Osteocyte (in vitro differentiated cells): ENCODE data around the gene CFAP251. TPM values are rescaled to one million over a fixed set of nuclear protein-coding genes. Genes with fewer than 3 reads are reported as not detected.
"Not testable (repeated sequence)": the region's sequence is repeated elsewhere in the genome, so short reads cannot be mapped to it uniquely, and the experiment has no call there.

Experiments used
- DNase-seq: peaks from one replicate; pipeline ENCODE4 v3.0.0; 2021; ENCODE audit warnings: mixed read lengths; ENCODE audit not compliant: unreplicated experiment; ENCODE audit errors: extremely low spot score
- H3K27ac Mint-ChIP-seq: one replicate; pipeline ENCODE4 v1.8.0; 2021; ENCODE audit warnings: mild to moderate bottlenecking, mixed read lengths; ENCODE audit not compliant: unreplicated experiment
- H3K27me3 Mint-ChIP-seq: one replicate; pipeline ENCODE4 v1.8.0; 2021; ENCODE audit warnings: mixed read lengths; ENCODE audit not compliant: unreplicated experiment
- H3K36me3 Mint-ChIP-seq: one replicate; pipeline ENCODE4 v1.8.0; 2021; ENCODE audit warnings: mixed read lengths; ENCODE audit not compliant: unreplicated experiment
- H3K4me1 Mint-ChIP-seq: one replicate; pipeline ENCODE4 v1.8.0; 2021; ENCODE audit warnings: mixed read lengths; ENCODE audit not compliant: unreplicated experiment
- H3K4me3 Mint-ChIP-seq: one replicate; pipeline ENCODE4 v1.8.0; 2021; ENCODE audit warnings: mild to moderate bottlenecking, moderate library complexity, mixed read lengths; ENCODE audit not compliant: unreplicated experiment
- H3K9me3 Mint-ChIP-seq: one replicate; pipeline ENCODE4 v1.8.0; 2021; ENCODE audit warnings: mixed read lengths; ENCODE audit not compliant: unreplicated experiment
- CTCF ChIP-seq: fragments of 200-600 bp; sonication (generic); IDR thresholded peaks from 2 replicates; pipeline ENCODE4 v1.5.0; 2021; ENCODE audit warnings: antibody characterized with exemption, mild to moderate bottlenecking, moderate library complexity
- total RNA-seq: library from RNA; stranded (reverse); gene quantifications from 2 replicates; pipeline ENCODE4 v1.2.1, GENCODE V29; 2021

The CFAP251 gene
- total RNA-seq, 1 donor from 2014 or later = 2.6 TPM

- peaks cover 30% of the 10 kb centered on the region for H3K4me1 Mint-ChIP-seq
- peak; percentile 78 for TF ChIP-seq CTCF
- DNase-seq = peak; percentile 99
Observed at GRCh38 chr12:121888478-121889273, 29.7 kb upstream of the CFAP251 start, which contains the start of gene PSMD9. PSMD9 (plus strand) TSS chr12:121888790; CDS start chr12:121888857, 67 bp downstream.

GRCh38 chr12:121889274-121889624 lies 29.1 kb upstream of the CFAP251 start:
- no peak for DNase-seq
- H3K4me1 Mint-ChIP-seq = peaks cover 36% of the 10 kb centered on the region
- H3K4me3 Mint-ChIP-seq = peak overlapping the region; percentile 99
- H3K27me3 Mint-ChIP-seq = peaks cover 2% of the 10 kb centered on the region
- H3K27ac Mint-ChIP-seq = peak overlapping the region; percentile 100
- no peaks in the 10 kb centered on the region for H3K9me3 Mint-ChIP-seq
- peaks cover 1% of the 10 kb centered on the region for H3K36me3 Mint-ChIP-seq
- TF ChIP-seq CTCF = no peak

More at GRCh38 chr12:121888478-121889273, 29.7 kb upstream of the CFAP251 start, which contains the start of gene PSMD9:
- peak within 1 kb of the TSS; percentile 99 for H3K4me3 Mint-ChIP-seq
- peaks cover 2% of the 10 kb centered on the region for H3K27me3 Mint-ChIP-seq
- peak within 1 kb of the TSS; percentile 100 for H3K27ac Mint-ChIP-seq
- no peaks in the 10 kb centered on the region for H3K9me3 Mint-ChIP-seq
- H3K36me3 Mint-ChIP-seq = peaks cover 1% of the 10 kb centered on the region

GRCh38 chr12:121889661-121890060 lies 28.7 kb upstream of the CFAP251 start:
- H3K27me3 Mint-ChIP-seq, H3K9me3 Mint-ChIP-seq, H3K36me3 Mint-ChIP-seq, DNase-seq: not testable (repeated sequence)
- H3K4me3 Mint-ChIP-seq = peak overlapping the region; percentile 99
- peaks cover 40% of the 10 kb centered on the region for H3K4me1 Mint-ChIP-seq
- H3K27ac Mint-ChIP-seq = peak overlapping the region; percentile 100

- Mint-ChIP-seq H3K9me3 (no peaks in the 10 kb centered on the region), H3K4me1 (peaks cover 35% of the 10 kb centered on the region), H3K36me3 (peaks cover 14% of the 10 kb centered on the region), H3K4me3 (no peak overlapping the region), H3K27me3 (no peaks in the 10 kb centered on the region), H3K27ac (peak overlapping the region; percentile 39)
- DNase-seq = no peak
- no peak for TF ChIP-seq CTCF
Observed at GRCh38 chr12:121892673-121893561, 25.5 kb upstream of the CFAP251 start.

GRCh38 chr12:121893961-121894460 lies 24.4 kb upstream of the CFAP251 start:
- H3K4me3 Mint-ChIP-seq = peak overlapping the region; percentile 33
- no peak for TF ChIP-seq CTCF
- H3K9me3 Mint-ChIP-seq = no peaks in the 10 kb centered on the region
- H3K4me1 Mint-ChIP-seq = peaks cover 30% of the 10 kb centered on the region
- DNase-seq = no peak
- H3K27ac Mint-ChIP-seq = peak overlapping the region; percentile 81
- no peaks in the 10 kb centered on the region for H3K27me3 Mint-ChIP-seq
- H3K36me3 Mint-ChIP-seq = peaks cover 15% of the 10 kb centered on the region
